Measurements from ENCODE around the gene MATN4. TPM values are rescaled to one million over a fixed set of nuclear protein-coding genes. Genes with fewer than 3 reads are reported as not detected.

Gene MATN4
- polyA plus RNA-seq, 1 donor from 2014 or later = not detected

GRCh38 chr20:45317826-45318225 lies 9.7 kb upstream of the MATN4 start:
- H3K79me2 ChIP-seq (replicated peaks; ENCODE audit: insufficient read depth, low read length) = no peaks in the 10 kb centered on the region
- H4K20me1 ChIP-seq (ENCODE audit: insufficient read depth) = no peaks in the 10 kb centered on the region
- H3K9me3 ChIP-seq (ENCODE audit: low read length) = no peaks in the 10 kb centered on the region
- no peaks in the 10 kb centered on the region for H3K27me3 ChIP-seq (ENCODE audit: insufficient read depth, low read depth, low read length)
- H3F3A ChIP-seq (ENCODE audit: insufficient read depth, low read length, poor library complexity, severe bottlenecking) = no peaks in the 10 kb centered on the region
- H3K9me2 ChIP-seq (ENCODE audit: insufficient read depth, low read length) = no peaks in the 10 kb centered on the region
- no peaks in the 10 kb centered on the region for H3K36me3 ChIP-seq (ENCODE audit: insufficient read depth, low read length)
- TF ChIP-seq EZH2 (IDR thresholded peaks at IDR 0.05; ENCODE audit: borderline replicate concordance, insufficient read depth, low read length, poor library complexity, severe bottlenecking) = no peak
- TF ChIP-seq EP300 (conservative IDR thresholded peaks at IDR 0.05; ENCODE audit: poor library complexity, severe bottlenecking) = no peak
- no peak for TF ChIP-seq SMC3 (conservative IDR thresholded peaks at IDR 0.05; ENCODE audit: poor library complexity)
- TF ChIP-seq REST (IDR thresholded peaks at IDR 0.05; ENCODE audit: borderline replicate concordance) = no peak
- no peak for TF ChIP-seq TAF1 (IDR thresholded peaks at IDR 0.05; ENCODE audit: low read depth)
- no peak for TF ChIP-seq CTCF (IDR thresholded peaks at IDR 0.05; ENCODE audit: poor library complexity, severe bottlenecking)
- TF ChIP-seq RAD21 (conservative IDR thresholded peaks at IDR 0.05) = no peak
- no peak for TF ChIP-seq POLR2AphosphoS5 (IDR thresholded peaks at IDR 0.05)
- TF ChIP-seq MXI1 (conservative IDR thresholded peaks at IDR 0.05; ENCODE audit: poor library complexity, severe bottlenecking) = no peak
- no peak overlapping the region for H3K27ac ChIP-seq (ENCODE audit: low read length)
- H2AFZ ChIP-seq (ENCODE audit: low read depth, low read length) = no peak overlapping the region
- H3K4me2 ChIP-seq (ENCODE audit: low read length) = no peak overlapping the region
- no peak overlapping the region for H3K4me3 ChIP-seq (ENCODE audit: low read length)
- no peak overlapping the region for H3K9ac ChIP-seq (ENCODE audit: low read length)

- Histone ChIP-seq H2AFZ (ENCODE audit: low read depth, low read length) (no peak overlapping the region), H3K9ac (ENCODE audit: low read length) (no peak overlapping the region), H3K36me3 (ENCODE audit: insufficient read depth, low read length) (no peaks in the 10 kb centered on the region), H4K20me1 (ENCODE audit: insufficient read depth) (no peaks in the 10 kb centered on the region), H3K79me2 (replicated peaks; ENCODE audit: insufficient read depth, low read length) (no peaks in the 10 kb centered on the region), H3K4me3 (ENCODE audit: low read length) (no peak overlapping the region), H3K27ac (ENCODE audit: low read length) (no peak overlapping the region), H3K9me2 (ENCODE audit: insufficient read depth, low read length) (no peaks in the 10 kb centered on the region), H3K9me3 (ENCODE audit: low read length) (no peaks in the 10 kb centered on the region), H3F3A (ENCODE audit: insufficient read depth, low read length, poor library complexity, severe bottlenecking) (no peaks in the 10 kb centered on the region), H3K4me2 (ENCODE audit: low read length) (no peak overlapping the region), H3K27me3 (ENCODE audit: insufficient read depth, low read depth, low read length) (no peaks in the 10 kb centered on the region)
- TF ChIP-seq REST (IDR thresholded peaks at IDR 0.05; ENCODE audit: borderline replicate concordance) (no peak), POLR2AphosphoS5 (IDR thresholded peaks at IDR 0.05) (no peak), TAF1 (IDR thresholded peaks at IDR 0.05; ENCODE audit: low read depth) (no peak), EP300 (conservative IDR thresholded peaks at IDR 0.05; ENCODE audit: poor library complexity, severe bottlenecking) (no peak), RAD21 (conservative IDR thresholded peaks at IDR 0.05) (no peak), MXI1 (conservative IDR thresholded peaks at IDR 0.05; ENCODE audit: poor library complexity, severe bottlenecking) (no peak), SMC3 (conservative IDR thresholded peaks at IDR 0.05; ENCODE audit: poor library complexity) (no peak), EZH2 (IDR thresholded peaks at IDR 0.05; ENCODE audit: borderline replicate concordance, insufficient read depth, low read length, poor library complexity, severe bottlenecking) (no peak), CTCF (IDR thresholded peaks at IDR 0.05; ENCODE audit: poor library complexity, severe bottlenecking) (no peak)
Observed at GRCh38 chr20:45316150-45317080, 8.3 kb upstream of the MATN4 start.
